H1 (cell line): ENCODE measurements around the gene DERL2. TPM values are rescaled to one million over a fixed set of nuclear protein-coding genes. Genes with fewer than 3 reads are reported as not detected.
A peak's percentile ranks its signal among the peaks of the same experiment; 100 is the strongest.

Source experiments
- CTCF ChIA-PET: fragments of 300-600 bp; sonication (Branson Sonifier 250); formaldehyde crosslinking; loops from one replicate; lab custom pipeline; 2021; ENCODE audit not compliant: partially characterized antibody; lab: Charles Lee
- POLR2A ChIA-PET: fragments of 300-600 bp; sonication (Branson Sonifier 250); formaldehyde crosslinking; loops from one replicate; lab custom pipeline; 2021; ENCODE audit warnings: inconsistent platforms; ENCODE audit not compliant: partially characterized antibody; lab: Charles Lee
- DNase-seq, 2 experiments: peaks; one replicate each; pipeline versions ENCODE4 v3.0.0 to v3.0.0-alpha.2; 2010 to 2022; ENCODE audit warnings: low spot score in 2 of 2, low read depth in 1 of 2, mixed read lengths in 1 of 2
- FAIRE-seq: peaks from 2 replicates; lab custom pipeline; 2011; peaks lifted over from hg19 to GRCh38; lab: Jason Lieb, UNC
- H2AFZ ChIP-seq: 2 replicates; pipeline ENCODE4 v1.8.1; 2012; ENCODE audit warnings: low read length, inconsistent platforms
- H2AK5ac ChIP-seq: 2 replicates; pipeline ENCODE4 v1.6.1; 2013; ENCODE audit warnings: low read depth, low read length
- H2BK120ac ChIP-seq: replicated peaks from 2 replicates; pipeline ENCODE3; 2013; ENCODE audit warnings: low read depth, low read length, inconsistent platforms
- H2BK12ac ChIP-seq: 2 replicates; pipeline ENCODE4 v1.6.1; 2013; ENCODE audit warnings: low read depth, low read length
- H2BK15ac ChIP-seq: 2 replicates; pipeline ENCODE4 v1.6.1; 2013; ENCODE audit warnings: low read length
- H2BK20ac ChIP-seq: 2 replicates; pipeline ENCODE4 v1.6.1; 2013; ENCODE audit warnings: low read length
- H2BK5ac ChIP-seq: 2 replicates; pipeline ENCODE4 v1.6.1; 2013; ENCODE audit warnings: low read depth, low read length
- H3K14ac ChIP-seq: 2 replicates; pipeline ENCODE4 v1.6.1; 2013; ENCODE audit warnings: inconsistent platforms; ENCODE audit not compliant: insufficient read length
- H3K18ac ChIP-seq: 2 replicates; pipeline ENCODE4 v1.6.1; 2013; ENCODE audit warnings: low read length; ENCODE audit errors: extremely low read depth
- H3K23ac ChIP-seq: 2 replicates; pipeline ENCODE4 v1.6.1; 2013; ENCODE audit warnings: inconsistent platforms; ENCODE audit not compliant: insufficient read length
- H3K23me2 ChIP-seq: 2 replicates; pipeline ENCODE4 v1.6.1; 2013; ENCODE audit warnings: low read depth, low read length
- H3K27ac ChIP-seq: 2 replicates; pipeline ENCODE4 v1.6.1; 2011; ENCODE audit warnings: low read depth, low read length, inconsistent platforms
- H3K27me3 ChIP-seq, 4 experiments: replicated peaks in 1 of 4; 1 replicate in 1 of 4; 2 replicates in 3 of 4; pipeline versions ENCODE4 v1.6.1 to v1.8.1; 2011 to 2013; ENCODE audit warnings: low read length in 3 of 4, mild to moderate bottlenecking in 3 of 4, inconsistent platforms in 2 of 4, mixed read lengths in 2 of 4, moderate library complexity in 1 of 4; ENCODE audit not compliant: control insufficient read depth in 3 of 4, insufficient read depth in 3 of 4; ENCODE audit errors: extremely low read depth in 1 of 4
- H3K36me3 ChIP-seq, 4 experiments: 2 replicates each; pipeline versions ENCODE4 v1.6.1 to v1.8.1; 2011 to 2013; ENCODE audit warnings: mild to moderate bottlenecking in 4 of 4, low read length in 3 of 4, moderate library complexity in 2 of 4, control low read depth in 1 of 4, inconsistent platforms in 1 of 4; ENCODE audit not compliant: insufficient read depth in 4 of 4, control insufficient read depth in 2 of 4
- H3K4ac ChIP-seq: replicated peaks from 2 replicates; pipeline ENCODE3; 2013; ENCODE audit warnings: low read length, low read depth, mixed read lengths, inconsistent platforms; ENCODE audit not compliant: insufficient read length
- H3K4me1 ChIP-seq, 4 experiments: replicated peaks in 1 of 4; 1 replicate in 1 of 4; 2 replicates in 3 of 4; pipeline versions ENCODE4 v1.6.1 to v1.8.1; 2011 to 2013; ENCODE audit warnings: low read length in 3 of 4, inconsistent platforms in 2 of 4, mixed read lengths in 1 of 4; ENCODE audit not compliant: insufficient read depth in 4 of 4, control insufficient read depth in 3 of 4
- H3K4me2 ChIP-seq, 2 experiments: 2 replicates each; pipeline versions ENCODE4 v1.6.1 to v1.8.1; 2011 to 2013; ENCODE audit warnings: low read depth in 2 of 2, low read length in 2 of 2, control low read depth in 1 of 2, inconsistent platforms in 1 of 2, mild to moderate bottlenecking in 1 of 2; ENCODE audit not compliant: insufficient read depth in 1 of 2
- H3K4me3 ChIP-seq, 4 experiments: fragments of 200-600, 300-600 bp in 1 of 4; sonication (generic), shearing (Covaris generic), sonication (Bioruptor Twin) in 1 of 4; 2 replicates each; pipeline versions ENCODE4 v1.5.1 to v1.8.1; 2011 to 2016; ENCODE audit warnings: low read length in 4 of 4, low read depth in 3 of 4, control low read depth in 2 of 4, inconsistent platforms in 2 of 4, mild to moderate bottlenecking in 2 of 4, mixed read lengths in 1 of 4, moderate library complexity in 1 of 4; ENCODE audit not compliant: insufficient read depth in 2 of 4; ENCODE audit errors: extremely low read depth in 1 of 4
- H3K56ac ChIP-seq: replicated peaks from 2 replicates; pipeline ENCODE3; 2013; ENCODE audit warnings: low read depth, mild to moderate bottlenecking, mixed read lengths, low read length, inconsistent platforms; ENCODE audit not compliant: insufficient read length
- H3K79me1 ChIP-seq: 2 replicates; pipeline ENCODE4 v1.6.1; 2013; ENCODE audit warnings: low read depth, low read length, control low read depth
- H3K79me2 ChIP-seq, 2 experiments: 2 replicates each; pipeline versions ENCODE4 v1.6.1 to v1.8.1; 2012 to 2013; ENCODE audit warnings: low read length in 2 of 2, mild to moderate bottlenecking in 2 of 2, inconsistent platforms in 1 of 2; ENCODE audit not compliant: insufficient read depth in 2 of 2, control insufficient read depth in 1 of 2
- H3K9ac ChIP-seq, 4 experiments: replicated peaks in 1 of 4; 1 replicate in 1 of 4; 2 replicates in 3 of 4; pipeline versions ENCODE4 v1.6.1 to v1.8.1; 2011 to 2013; ENCODE audit warnings: low read depth in 3 of 4, low read length in 3 of 4, control low read depth in 2 of 4, mild to moderate bottlenecking in 2 of 4, moderate library complexity in 2 of 4, inconsistent platforms in 1 of 4; ENCODE audit errors: extremely low read depth in 1 of 4
- H3K9me3 ChIP-seq, 2 experiments: 2 replicates each; pipeline versions ENCODE4 v1.6.1 to v1.8.1; 2012 to 2013; ENCODE audit warnings: mild to moderate bottlenecking in 2 of 2, moderate library complexity in 2 of 2, control low read depth in 1 of 2, inconsistent platforms in 1 of 2, low read depth in 1 of 2, low read length in 1 of 2, mixed read lengths in 1 of 2; ENCODE audit not compliant: insufficient read depth in 2 of 2
- H4K20me1 ChIP-seq, 2 experiments: replicated peaks in 1 of 2; 2 replicates each; pipeline versions ENCODE3 to v1.8.1; 2011 to 2013; ENCODE audit warnings: inconsistent platforms in 2 of 2, low read length in 2 of 2, mild to moderate bottlenecking in 1 of 2; ENCODE audit not compliant: insufficient read depth in 2 of 2, control insufficient read depth in 1 of 2
- H4K5ac ChIP-seq: 2 replicates; pipeline ENCODE4 v1.6.1; 2013; ENCODE audit warnings: low read length, low read depth, mixed read lengths, inconsistent platforms; ENCODE audit not compliant: insufficient read length
- H4K8ac ChIP-seq: 2 replicates; pipeline ENCODE4 v1.8.0; 2013; ENCODE audit warnings: mild to moderate bottlenecking, moderate library complexity, low read length, inconsistent platforms; ENCODE audit not compliant: insufficient read depth; ENCODE audit errors: extremely low read depth
- H4K91ac ChIP-seq: replicated peaks from 2 replicates; pipeline ENCODE3; 2013; ENCODE audit warnings: low read length, mixed read lengths, inconsistent platforms; ENCODE audit not compliant: insufficient read length
- ASH2L ChIP-seq: fragments of 200-600, 300-600 bp; sonication (generic); IDR thresholded peaks from one replicate; pipeline ENCODE4 v1.7.1; 2017; ENCODE audit warnings: low read length
- ATF2 ChIP-seq: IDR thresholded peaks from 2 replicates; pipeline ENCODE4 v1.6.1; 2012; ENCODE audit warnings: low read length, inconsistent platforms
- NRF1 ChIP-seq: IDR thresholded peaks from 2 replicates; pipeline ENCODE4 v1.6.1; 2011; ENCODE audit warnings: mild to moderate bottlenecking, low read depth, low read length, improper control_type of control experiment
- POLR2AphosphoS5 ChIP-seq: IDR thresholded peaks from 2 replicates; pipeline ENCODE4 v1.6.1; 2011; ENCODE audit warnings: low read depth, low read length
- RBBP5 ChIP-seq: IDR thresholded peaks from 2 replicates; pipeline ENCODE4 v1.7.1; 2012; ENCODE audit warnings: low read depth, mild to moderate bottlenecking, inconsistent platforms, low read length, moderate library complexity, borderline replicate concordance
- SIRT6 ChIP-seq: IDR thresholded peaks from one replicate; pipeline ENCODE4 v1.7.1; 2012; ENCODE audit warnings: low read length, inconsistent platforms
- TEAD4 ChIP-seq: IDR thresholded peaks from 2 replicates; pipeline ENCODE4 v1.6.1; 2012; ENCODE audit warnings: low read depth, low read length, inconsistent platforms, mixed read lengths
- USF2 ChIP-seq: IDR thresholded peaks from 2 replicates; pipeline ENCODE4 v1.6.1; 2011; ENCODE audit warnings: low read length, improper control_type of control experiment
- WGBS, 2 experiments: shearing (Covaris generic) in 1 of 2; methylation state at CpG; one replicate each; pipeline versions ENCODE4 v1.1.6 to v1.1.7; 2013 to 2015; ENCODE audit warnings: low lambda C conversion rate in 2 of 2, mixed read lengths in 2 of 2, inconsistent platforms in 1 of 2, low coverage in 1 of 2, missing lambda C conversion rate in 1 of 2; ENCODE audit not compliant: insufficient replicate concordance in 2 of 2, insufficient coverage in 1 of 2, insufficient read length in 1 of 2; ENCODE audit errors: extremely low coverage in 1 of 2, missing lambda C conversion rate in 1 of 2; 5-methylcytosine and 5-hydroxymethylcytosine counted together
- polyA plus RNA-seq, 7 experiments: library from polyadenylated mRNA; depleted of rRNA in 3 of 7; stranded (reverse) in 5 of 7; unstranded in 2 of 7; fragments of >200 nt in 5 of 7; fragments of 200-250 nt in 2 of 7; gene quantifications; 1 replicate in 5 of 7; 2 replicates in 1 of 7; 4 replicates in 1 of 7; pipeline versions ENCODE4 v1.2.1 to v1.2.3, GENCODE V29; 2011 to 2013; ENCODE audit warnings: missing spikeins in 2 of 7, mixed read lengths in 2 of 7
- total RNA-seq: library from RNA; stranded (reverse); fragmentation: NEBNext Ultra II Directional; extraction: Animal tissue kit (Norgen Biotek cat#: 25700); gene quantifications from 2 replicates; pipeline ENCODE4 v1.2.1, GENCODE V29; 2021

Gene DERL2
- total and polyA plus RNA-seq, 2 of the 8 experiments (the other 6 are each of a cell fraction or from before 2014, with no cell fraction given): 55.3 to 58.4 TPM

GRCh38 chr17:5438716-5439445 is 47.1 kb downstream of the DERL2 start, which contains the start of gene C1QBP:
C1QBP (minus strand) TSS chr17:5439155; CDS start chr17:5439073, 82 bp downstream.
- H2BK5ac ChIP-seq: peak within 1 kb of the TSS; percentile 39; the same call in 1 of the 2 replicates
- H3K14ac ChIP-seq: no peak within 1 kb of the TSS
- H3K9ac ChIP-seq: peak within 1 kb of the TSS; percentile 90 to 98 (median 91)
- no peaks in the 10 kb centered on the region for H3K27me3 ChIP-seq
- H4K20me1 ChIP-seq: peaks cover 5 to 20% of the 10 kb centered on the region in 2 experiments
- no peak within 1 kb of the TSS for H3K56ac ChIP-seq
- WGBS, 2 experiments: 1% methylated on average over 57 of the region's 75 CpGs; no CpG with 5 or more reads in 1 of the 2 experiments
- H3K79me2 ChIP-seq: peaks cover 12 to 49% of the 10 kb centered on the region in 2 experiments
- H2BK20ac ChIP-seq: no peak within 1 kb of the TSS
- H3K4me3 ChIP-seq: peak within 1 kb of the TSS; percentile 74 to 99 (median 90)
- FAIRE-seq: peak; percentile 28
- CTCF ChIA-PET: interaction anchor here (0.6 to 3.1 kb wide), 17 partner anchors 9 to 1183 kb away, joined by 3 to 18 read pairs (median 4); partner anchors contain the start of gene DHX33
- no peak within 1 kb of the TSS for H3K23ac ChIP-seq
- H3K23me2 ChIP-seq: peaks cover 2% of the 10 kb centered on the region; the same call in 1 of the 2 replicates
- no peak within 1 kb of the TSS for H4K91ac ChIP-seq
- H2BK15ac ChIP-seq: no peak within 1 kb of the TSS
- no peak within 1 kb of the TSS; the same call in 1 of the 2 replicates for H2AFZ ChIP-seq
- no peaks in the 10 kb centered on the region; a peak in 1 of 7 replicates for H3K4me1 ChIP-seq
- no peak within 1 kb of the TSS for H3K27ac ChIP-seq
- peak within 1 kb of the TSS; percentile 87; the same call in 1 of the 2 replicates for H3K18ac ChIP-seq
- peaks cover 18 to 56% (median 37%) of the 10 kb centered on the region in 4 experiments for H3K36me3 ChIP-seq
- no peak within 1 kb of the TSS for H2AK5ac ChIP-seq
- peak within 1 kb of the TSS; percentile 82 to 92 for H3K4me2 ChIP-seq
- H4K5ac ChIP-seq: no peak within 1 kb of the TSS
- DNase-seq: peak; percentile 88 to 99
- H4K8ac ChIP-seq: peak within 1 kb of the TSS; percentile 92
- H3K79me1 ChIP-seq: peaks cover 2% of the 10 kb centered on the region
- H3K4ac ChIP-seq: no peak within 1 kb of the TSS
- POLR2A ChIA-PET: interaction anchor here (0.9 to 21.2 kb wide), 15 partner anchors 8 to 81 kb away, joined by 3 to 228 read pairs (median 4); partner anchors contain the start of genes DERL2, DHX33, MIS12 and NUP88
- H2BK12ac ChIP-seq: no peak within 1 kb of the TSS
- no peaks in the 10 kb centered on the region for H3K9me3 ChIP-seq
- H2BK120ac ChIP-seq: no peak within 1 kb of the TSS
- peak; percentile 86 for TF ChIP-seq POLR2AphosphoS5
- TF ChIP-seq ASH2L: peak; percentile 88
- no peak for TF ChIP-seq SIRT6
- peak; percentile 55 for TF ChIP-seq NRF1
- TF ChIP-seq TEAD4: 0 out of 2 replicates have a peak, but pooled peaks have one; percentile 23
- TF ChIP-seq USF2: peak; percentile 33; the same call in 1 of the 2 replicates
- TF ChIP-seq ATF2: peak; percentile 53; the same call in 1 of the 2 replicates
- TF ChIP-seq RBBP5: 0 out of 2 replicates have a peak, but pooled peaks have one; percentile 77
